HCT116 (cell line): ENCODE results near the gene MECP2.

Source experiments
- CTCF ChIP-seq, 3 experiments: fragments of 200-600 bp in 1 of 3; sonication (generic) in 1 of 3; IDR thresholded peaks in 2 of 3; conservative IDR thresholded peaks in 1 of 3; 2 replicates each; pipeline ENCODE4 v1.5.1; 2012 to 2017; ENCODE audit warnings: low read depth in 2 of 3, low read length in 2 of 3, antibody characterized with exemption in 1 of 3, borderline replicate concordance in 1 of 3, control low read depth in 1 of 3, mild to moderate bottlenecking in 1 of 3, mixed read lengths in 1 of 3, mixed run types in 1 of 3, moderate library complexity in 1 of 3; ENCODE audit not compliant: insufficient read depth in 1 of 3
- ELF1 ChIP-seq: IDR thresholded peaks from 2 replicates; pipeline ENCODE4 v1.6.1; 2012; ENCODE audit warnings: low read depth, borderline replicate concordance
- EZH2phosphoT487 ChIP-seq: fragments of 200-600 bp; IDR thresholded peaks from 2 replicates; pipeline ENCODE4 v1.6.1; 2018; ENCODE audit warnings: antibody characterized with exemption, borderline replicate concordance
- POLR2A ChIP-seq: IDR thresholded peaks from 2 replicates; pipeline ENCODE4 v1.7.0; 2011; ENCODE audit warnings: borderline replicate concordance; ENCODE audit not compliant: insufficient read depth, insufficient read length; ENCODE audit errors: extremely low read depth
- REST ChIP-seq: IDR thresholded peaks from 2 replicates; pipeline ENCODE4 v1.6.1; 2012; ENCODE audit warnings: low read depth
- ZNF274 ChIP-seq: fragments of 200-500 bp; sonication (Bioruptor generic); IDR thresholded peaks from 2 replicates; pipeline ENCODE4 v1.6.1; 2014; ENCODE audit warnings: mild to moderate bottlenecking, low read depth, low read length, inconsistent platforms

GRCh38 chrX:154018518-154019060 is 78.9 kb downstream of the MECP2 start:
- TF ChIP-seq POLR2A (no peak), EZH2phosphoT487 (no peak), CTCF (IDR thresholded peaks at IDR 0.05 in 2 of 3, conservative IDR thresholded peaks at IDR 0.05 in 1 of 3; ENCODE audit: borderline replicate concordance in 1 of 3, insufficient read depth in 1 of 3, low read depth in 2 of 3, low read length in 2 of 3) (no peak), REST (no peak), ZNF274 (no peak), ELF1 (no peak)
